ENCODE results near the gene SKA3.
"Not testable (repeated sequence)": the region's sequence is repeated elsewhere in the genome, so short reads cannot be mapped to it uniquely, and the experiment has no call there.

The SKA3 gene

GRCh38 chr13:21176215-21176981 lies at the start of gene SKA3, which contains the start of gene MRPL57:
SKA3 (minus strand) TSS chr13:21176552; CDS start chr13:21176477, 75 bp downstream.
MRPL57 (plus strand) TSS chr13:21176658; CDS start chr13:21176917, 259 bp downstream.
- peaks cover 41% of the 10 kb centered on the region for H3K79me2 ChIP-seq (ENCODE audit: insufficient read depth, low read length)
- TF ChIP-seq CTCF (IDR thresholded peaks at IDR 0.05; ENCODE audit: low read length) (no peak), EZH2 (IDR thresholded peaks at IDR 0.05; ENCODE audit: borderline replicate concordance, low read length) (no peak)

GRCh38 chr13:21225082-21225481 lies 48.7 kb upstream of the SKA3 start:
- H3K9ac ChIP-seq (ENCODE audit: low read length), result no peak overlapping the region
- H3F3A ChIP-seq (ENCODE audit: insufficient read depth, low read length), result no peaks in the 10 kb centered on the region
- no peaks in the 10 kb centered on the region for H3K4me1 ChIP-seq (ENCODE audit: insufficient read depth, low read length, severe bottlenecking)
- H3K4me2 ChIP-seq (ENCODE audit: low read length), result no peak overlapping the region
- H3K9me2 ChIP-seq (ENCODE audit: low read depth, low read length), result no peaks in the 10 kb centered on the region
- no peak for TF ChIP-seq CTCF (IDR thresholded peaks at IDR 0.05; ENCODE audit: low read length)
- TF ChIP-seq EZH2 (IDR thresholded peaks at IDR 0.05; ENCODE audit: borderline replicate concordance, low read length), result no peak
- H3K4me3 ChIP-seq (ENCODE audit: low read depth, low read length, poor library complexity, severe bottlenecking), result no peak overlapping the region
- no peaks in the 10 kb centered on the region for H4K20me1 ChIP-seq (ENCODE audit: insufficient read depth, low read length)
- no peaks in the 10 kb centered on the region for H3K9me3 ChIP-seq (ENCODE audit: low read length)
- no peak overlapping the region for H2AFZ ChIP-seq (ENCODE audit: low read length)
- no peak overlapping the region for H3K27ac ChIP-seq (ENCODE audit: low read depth, low read length, poor library complexity, severe bottlenecking)
- no peaks in the 10 kb centered on the region for H3K36me3 ChIP-seq (ENCODE audit: insufficient read depth, low read length)
- peaks cover 11% of the 10 kb centered on the region; the same call in 1 of the 2 replicates for H3K27me3 ChIP-seq (ENCODE audit: insufficient read depth, low read length)
- H3K79me2 ChIP-seq (ENCODE audit: insufficient read depth, low read length), result no peaks in the 10 kb centered on the region

More at GRCh38 chr13:21176215-21176981, at the start of gene SKA3, which contains the start of gene MRPL57:
- Histone ChIP-seq H3K36me3 (ENCODE audit: insufficient read depth, low read length) (peaks cover 31% of the 10 kb centered on the region), H3F3A (ENCODE audit: insufficient read depth, low read length) (no peaks in the 10 kb centered on the region), H3K9me3 (ENCODE audit: low read length) (no peaks in the 10 kb centered on the region), H3K9me2 (ENCODE audit: low read depth, low read length) (no peaks in the 10 kb centered on the region), H3K4me2 (ENCODE audit: low read length) (peak within 1 kb of the TSS; percentile 100), H3K9ac (ENCODE audit: low read length) (peak within 1 kb of the TSS; percentile 97), H2AFZ (ENCODE audit: low read length) (peak within 1 kb of the TSS; percentile 28; the same call in 1 of the 2 replicates), H3K27ac (ENCODE audit: low read depth, low read length, poor library complexity, severe bottlenecking) (peak within 1 kb of the TSS; percentile 72), H3K4me1 (ENCODE audit: insufficient read depth, low read length, severe bottlenecking) (peaks cover 32% of the 10 kb centered on the region), H4K20me1 (ENCODE audit: insufficient read depth, low read length) (no peaks in the 10 kb centered on the region), H3K4me3 (ENCODE audit: low read depth, low read length, poor library complexity, severe bottlenecking) (peak within 1 kb of the TSS; percentile 94), H3K27me3 (ENCODE audit: insufficient read depth, low read length) (no peaks in the 10 kb centered on the region)

GRCh38 chr13:21221268-21221667 lies 44.9 kb upstream of the SKA3 start:
- no peak for TF ChIP-seq EZH2 (IDR thresholded peaks at IDR 0.05; ENCODE audit: borderline replicate concordance, low read length)
- Histone ChIP-seq H3K79me2 (ENCODE audit: insufficient read depth, low read length) (no peaks in the 10 kb centered on the region), H3K4me1 (ENCODE audit: insufficient read depth, low read length, severe bottlenecking) (no peaks in the 10 kb centered on the region), H2AFZ (ENCODE audit: low read length) (no peak overlapping the region), H3K4me3 (ENCODE audit: low read depth, low read length, poor library complexity, severe bottlenecking) (no peak overlapping the region), H4K20me1 (ENCODE audit: insufficient read depth, low read length) (no peaks in the 10 kb centered on the region), H3F3A (ENCODE audit: insufficient read depth, low read length) (no peaks in the 10 kb centered on the region), H3K27ac (ENCODE audit: low read depth, low read length, poor library complexity, severe bottlenecking) (no peak overlapping the region), H3K9me2 (ENCODE audit: low read depth, low read length) (no peaks in the 10 kb centered on the region), H3K36me3 (ENCODE audit: insufficient read depth, low read length) (no peaks in the 10 kb centered on the region), H3K4me2 (ENCODE audit: low read length) (no peak overlapping the region), H3K27me3 (ENCODE audit: insufficient read depth, low read length) (peaks cover 11% of the 10 kb centered on the region; the same call in 1 of the 2 replicates), H3K9ac (ENCODE audit: low read length) (no peak overlapping the region), H3K9me3 (ENCODE audit: low read length) (no peaks in the 10 kb centered on the region)

GRCh38 chr13:21219716-21220115 lies 43.4 kb upstream of the SKA3 start:
- not testable (repeated sequence) for H3K79me2 ChIP-seq (ENCODE audit: insufficient read depth, low read length); H3K4me2 ChIP-seq (ENCODE audit: low read length); H3K36me3 ChIP-seq (ENCODE audit: insufficient read depth, low read length); H2AFZ ChIP-seq (ENCODE audit: low read length); H3K4me3 ChIP-seq (ENCODE audit: low read depth, low read length, poor library complexity, severe bottlenecking); H3K27ac ChIP-seq (ENCODE audit: low read depth, low read length, poor library complexity, severe bottlenecking); H3K9me3 ChIP-seq (ENCODE audit: low read length); H4K20me1 ChIP-seq (ENCODE audit: insufficient read depth, low read length); H3K4me1 ChIP-seq (ENCODE audit: insufficient read depth, low read length, severe bottlenecking); H3K9ac ChIP-seq (ENCODE audit: low read length); H3K9me2 ChIP-seq (ENCODE audit: low read depth, low read length); H3F3A ChIP-seq (ENCODE audit: insufficient read depth, low read length)
- H3K27me3 ChIP-seq (ENCODE audit: insufficient read depth, low read length), result peaks cover 11% of the 10 kb centered on the region; the same call in 1 of the 2 replicates
